OCI-LY1 (cell line): ENCODE data around the gene DIP2C.

Experiments used
- EZH2 ChIP-seq: fragments of 200-600 bp; sonication (generic), shearing (Covaris generic); IDR thresholded peaks from 2 replicates; pipeline ENCODE4 v1.8.0; 2017; ENCODE audit warnings: borderline replicate concordance, mixed run types, mild to moderate bottlenecking, antibody characterized with exemption, low read length, moderate library complexity, mixed read lengths
- TF ChIP-seq, protein P1 (sequence below): fragments of 200-600 bp; sonication (generic), shearing (Covaris generic); IDR thresholded peaks from 2 replicates; pipeline ENCODE4 v1.5.1; 2017; ENCODE audit warnings: mild to moderate bottlenecking, antibody characterized with exemption, low read length, moderate library complexity, mixed read lengths

DNA sequence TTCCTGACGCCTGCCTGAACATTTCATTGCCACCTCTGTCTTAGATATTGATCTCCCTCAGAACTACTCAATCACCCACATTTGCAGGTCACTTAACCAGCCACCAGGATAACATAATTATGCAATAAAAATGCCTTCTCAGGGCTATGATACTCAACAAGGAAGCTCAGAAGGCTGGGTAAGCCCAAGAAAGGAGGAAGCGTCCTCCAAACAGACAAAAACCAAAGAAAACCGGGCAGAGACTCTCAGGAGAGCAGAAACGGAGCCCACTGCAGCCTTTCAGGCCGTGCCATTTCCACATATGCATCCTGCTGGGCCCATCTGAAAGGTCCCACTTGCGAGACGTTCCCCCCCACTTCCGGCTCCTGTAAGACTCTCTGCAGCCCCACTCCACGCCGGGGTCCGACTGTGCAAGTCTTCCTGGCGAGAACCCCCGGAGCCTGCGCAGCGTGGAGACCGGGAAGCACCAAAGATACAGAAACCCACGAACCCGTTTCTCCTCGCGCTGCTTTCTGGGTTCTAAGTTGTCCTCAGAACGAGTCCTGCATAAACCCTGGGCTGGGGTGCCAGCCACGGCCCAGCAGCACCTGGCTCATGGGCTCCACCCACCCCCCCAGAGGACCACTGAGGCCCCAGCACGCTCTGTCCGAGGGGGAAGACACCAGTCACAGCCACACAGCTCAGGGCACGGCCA is 83.7 kb downstream of the DIP2C start:
- TF ChIP-seq, protein P1, sequence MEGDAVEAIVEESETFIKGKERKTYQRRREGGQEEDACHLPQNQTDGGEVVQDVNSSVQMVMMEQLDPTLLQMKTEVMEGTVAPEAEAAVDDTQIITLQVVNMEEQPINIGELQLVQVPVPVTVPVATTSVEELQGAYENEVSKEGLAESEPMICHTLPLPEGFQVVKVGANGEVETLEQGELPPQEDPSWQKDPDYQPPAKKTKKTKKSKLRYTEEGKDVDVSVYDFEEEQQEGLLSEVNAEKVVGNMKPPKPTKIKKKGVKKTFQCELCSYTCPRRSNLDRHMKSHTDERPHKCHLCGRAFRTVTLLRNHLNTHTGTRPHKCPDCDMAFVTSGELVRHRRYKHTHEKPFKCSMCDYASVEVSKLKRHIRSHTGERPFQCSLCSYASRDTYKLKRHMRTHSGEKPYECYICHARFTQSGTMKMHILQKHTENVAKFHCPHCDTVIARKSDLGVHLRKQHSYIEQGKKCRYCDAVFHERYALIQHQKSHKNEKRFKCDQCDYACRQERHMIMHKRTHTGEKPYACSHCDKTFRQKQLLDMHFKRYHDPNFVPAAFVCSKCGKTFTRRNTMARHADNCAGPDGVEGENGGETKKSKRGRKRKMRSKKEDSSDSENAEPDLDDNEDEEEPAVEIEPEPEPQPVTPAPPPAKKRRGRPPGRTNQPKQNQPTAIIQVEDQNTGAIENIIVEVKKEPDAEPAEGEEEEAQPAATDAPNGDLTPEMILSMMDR, result no peak
- TF ChIP-seq EZH2, result no peak
